ENCODE data around the gene ARRDC3.

GRCh38 chr5:91373006-91373405 lies 10.1 kb downstream of the ARRDC3 start:
- no peak for TF ChIP-seq EZH2 (IDR thresholded peaks at IDR 0.05; ENCODE audit: low read depth, unreplicated experiment)
- TF ChIP-seq, protein P1, sequence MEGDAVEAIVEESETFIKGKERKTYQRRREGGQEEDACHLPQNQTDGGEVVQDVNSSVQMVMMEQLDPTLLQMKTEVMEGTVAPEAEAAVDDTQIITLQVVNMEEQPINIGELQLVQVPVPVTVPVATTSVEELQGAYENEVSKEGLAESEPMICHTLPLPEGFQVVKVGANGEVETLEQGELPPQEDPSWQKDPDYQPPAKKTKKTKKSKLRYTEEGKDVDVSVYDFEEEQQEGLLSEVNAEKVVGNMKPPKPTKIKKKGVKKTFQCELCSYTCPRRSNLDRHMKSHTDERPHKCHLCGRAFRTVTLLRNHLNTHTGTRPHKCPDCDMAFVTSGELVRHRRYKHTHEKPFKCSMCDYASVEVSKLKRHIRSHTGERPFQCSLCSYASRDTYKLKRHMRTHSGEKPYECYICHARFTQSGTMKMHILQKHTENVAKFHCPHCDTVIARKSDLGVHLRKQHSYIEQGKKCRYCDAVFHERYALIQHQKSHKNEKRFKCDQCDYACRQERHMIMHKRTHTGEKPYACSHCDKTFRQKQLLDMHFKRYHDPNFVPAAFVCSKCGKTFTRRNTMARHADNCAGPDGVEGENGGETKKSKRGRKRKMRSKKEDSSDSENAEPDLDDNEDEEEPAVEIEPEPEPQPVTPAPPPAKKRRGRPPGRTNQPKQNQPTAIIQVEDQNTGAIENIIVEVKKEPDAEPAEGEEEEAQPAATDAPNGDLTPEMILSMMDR (conservative IDR thresholded peaks at IDR 0.05; ENCODE audit: low read depth in 2 of 2), result no peak
- TF ChIP-seq, protein P2, sequence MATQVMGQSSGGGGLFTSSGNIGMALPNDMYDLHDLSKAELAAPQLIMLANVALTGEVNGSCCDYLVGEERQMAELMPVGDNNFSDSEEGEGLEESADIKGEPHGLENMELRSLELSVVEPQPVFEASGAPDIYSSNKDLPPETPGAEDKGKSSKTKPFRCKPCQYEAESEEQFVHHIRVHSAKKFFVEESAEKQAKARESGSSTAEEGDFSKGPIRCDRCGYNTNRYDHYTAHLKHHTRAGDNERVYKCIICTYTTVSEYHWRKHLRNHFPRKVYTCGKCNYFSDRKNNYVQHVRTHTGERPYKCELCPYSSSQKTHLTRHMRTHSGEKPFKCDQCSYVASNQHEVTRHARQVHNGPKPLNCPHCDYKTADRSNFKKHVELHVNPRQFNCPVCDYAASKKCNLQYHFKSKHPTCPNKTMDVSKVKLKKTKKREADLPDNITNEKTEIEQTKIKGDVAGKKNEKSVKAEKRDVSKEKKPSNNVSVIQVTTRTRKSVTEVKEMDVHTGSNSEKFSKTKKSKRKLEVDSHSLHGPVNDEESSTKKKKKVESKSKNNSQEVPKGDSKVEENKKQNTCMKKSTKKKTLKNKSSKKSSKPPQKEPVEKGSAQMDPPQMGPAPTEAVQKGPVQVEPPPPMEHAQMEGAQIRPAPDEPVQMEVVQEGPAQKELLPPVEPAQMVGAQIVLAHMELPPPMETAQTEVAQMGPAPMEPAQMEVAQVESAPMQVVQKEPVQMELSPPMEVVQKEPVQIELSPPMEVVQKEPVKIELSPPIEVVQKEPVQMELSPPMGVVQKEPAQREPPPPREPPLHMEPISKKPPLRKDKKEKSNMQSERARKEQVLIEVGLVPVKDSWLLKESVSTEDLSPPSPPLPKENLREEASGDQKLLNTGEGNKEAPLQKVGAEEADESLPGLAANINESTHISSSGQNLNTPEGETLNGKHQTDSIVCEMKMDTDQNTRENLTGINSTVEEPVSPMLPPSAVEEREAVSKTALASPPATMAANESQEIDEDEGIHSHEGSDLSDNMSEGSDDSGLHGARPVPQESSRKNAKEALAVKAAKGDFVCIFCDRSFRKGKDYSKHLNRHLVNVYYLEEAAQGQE (IDR thresholded peaks at IDR 0.05; ENCODE audit: unreplicated experiment), result no peak
- TF ChIP-seq EZH2phosphoT487 (IDR thresholded peaks at IDR 0.05; ENCODE audit: unreplicated experiment), result no peak
- no peak for TF ChIP-seq NANOG (IDR thresholded peaks at IDR 0.05; ENCODE audit: borderline replicate concordance)
- no peak for TF ChIP-seq POLR2AphosphoS5 (IDR thresholded peaks at IDR 0.05; ENCODE audit: low read depth)
